ELR (cell line): ENCODE data around the gene CACNA1B.
"Not testable (repeated sequence)": the region's sequence is repeated elsewhere in the genome, so short reads cannot be mapped to it uniquely, and the experiment has no call there.

ENCODE experiments used
- DNase-seq: peaks from one replicate; pipeline ENCODE4 v3.0.0-alpha.2; 2015; ENCODE audit warnings: low read depth

Gene CACNA1B

GRCh38 chr9:138099803-138100598 lies 222.4 kb downstream of the CACNA1B start:
- no peak for DNase-seq

DNA sequence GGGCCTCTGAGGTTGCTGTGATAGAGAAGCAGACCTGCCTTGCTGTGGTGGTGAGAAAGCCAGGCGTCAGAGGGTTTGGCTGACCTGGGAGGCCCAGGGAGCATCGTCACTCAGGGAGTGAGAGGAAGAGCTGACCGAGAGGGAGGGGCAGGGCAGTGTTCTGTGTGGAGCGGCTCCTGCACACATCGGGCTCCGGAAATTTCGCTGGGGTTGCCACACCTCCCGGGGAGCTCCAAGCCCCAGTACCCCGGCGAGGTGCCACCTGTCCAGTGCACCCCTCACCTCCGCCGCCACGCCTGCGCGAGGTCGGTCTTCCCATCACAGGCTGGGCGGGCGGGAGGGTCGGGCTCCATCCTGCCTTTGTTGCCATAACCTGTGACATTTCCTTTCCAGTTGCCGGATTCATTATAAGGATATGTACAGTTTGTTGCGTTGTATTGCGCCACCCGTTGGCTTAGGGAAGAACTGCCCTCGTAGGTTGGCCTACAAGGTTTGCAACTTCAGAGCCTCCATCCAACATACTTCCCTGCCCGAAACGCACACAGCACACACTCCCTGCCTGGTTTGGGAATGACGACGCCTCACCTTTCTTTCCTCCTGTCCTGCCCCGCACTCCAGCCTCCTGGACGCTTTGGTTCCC lies 223.2 kb downstream of the CACNA1B start:
- DNase-seq, result no peak

GRCh38 chr9:138101444-138102234 lies 224.1 kb downstream of the CACNA1B start:
- DNase-seq, result no peak

- no peak for DNase-seq
Measured at GRCh38 chr9:138102246-138103051, 224.9 kb downstream of the CACNA1B start.

- no peak for DNase-seq
Measured at GRCh38 chr9:138103111-138103848, 225.7 kb downstream of the CACNA1B start.

GRCh38 chr9:138103849-138104206 lies 226.2 kb downstream of the CACNA1B start:
- DNase-seq, result no peak

DNA sequence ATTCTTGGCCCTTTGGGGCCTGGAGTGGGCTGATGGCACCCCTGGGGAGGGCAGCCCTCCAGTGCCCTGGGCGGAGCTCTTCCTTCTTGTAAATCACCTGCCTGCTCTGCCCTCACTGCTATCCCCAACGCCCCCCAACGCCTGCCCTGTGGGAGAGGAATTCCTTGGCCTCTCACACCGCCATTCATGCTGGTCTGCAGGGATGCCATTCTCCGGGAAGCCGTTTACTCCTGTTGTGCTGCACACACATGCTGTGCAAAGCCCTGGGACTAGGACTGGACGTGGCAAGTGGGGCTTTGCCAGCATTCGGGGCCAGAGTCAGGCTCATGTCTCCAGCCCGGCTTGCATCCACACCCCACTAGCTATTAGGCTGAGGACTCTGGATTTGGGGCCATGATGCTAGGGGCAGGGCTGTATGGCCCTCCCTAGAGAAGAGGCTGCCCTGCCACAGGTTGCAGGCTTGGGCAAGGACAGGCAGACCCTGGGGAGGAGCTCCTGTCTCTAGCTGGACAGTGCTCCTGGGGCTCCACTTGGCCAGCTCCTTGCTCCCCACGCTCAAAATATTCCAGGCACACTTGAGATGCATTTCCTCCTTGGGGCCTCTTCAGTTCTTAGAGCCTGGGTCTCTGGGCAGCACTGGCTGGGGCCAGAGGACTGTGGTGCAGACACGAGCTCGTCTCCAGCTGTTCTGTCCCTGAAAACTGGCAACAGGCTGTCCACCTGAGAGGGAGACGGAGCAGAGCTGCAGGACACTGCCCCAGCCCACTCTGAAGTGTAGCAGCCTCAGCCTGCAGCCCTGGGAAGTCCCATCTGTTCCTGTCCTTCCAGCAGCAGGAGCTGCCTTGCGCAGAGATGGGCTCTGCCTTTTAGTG lies 226.9 kb downstream of the CACNA1B start:
- DNase-seq, result no peak

DNA sequence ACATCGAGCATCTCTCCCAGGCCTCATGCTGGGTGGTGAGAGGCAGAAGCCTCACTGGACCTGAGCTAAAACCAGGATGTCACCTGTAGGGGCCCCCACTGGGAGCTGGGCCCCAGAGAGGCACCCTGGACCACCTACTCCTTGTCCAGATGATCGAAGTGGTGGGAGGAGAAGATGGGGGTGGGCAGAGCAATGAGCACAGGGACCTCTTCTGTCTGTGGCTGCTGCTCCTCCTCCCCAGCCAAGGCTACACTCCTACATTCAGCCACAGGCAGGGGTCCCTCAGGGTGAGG lies 227.5 kb downstream of the CACNA1B start:
- DNase-seq, result no peak

- no peak for DNase-seq
Measured at GRCh38 chr9:138105561-138106505, 228.3 kb downstream of the CACNA1B start.

- not testable (repeated sequence) for DNase-seq
Measured at GRCh38 chr9:138107039-138107438, 229.5 kb downstream of the CACNA1B start.

- no peak for DNase-seq
Measured at GRCh38 chr9:138111607-138112006, 234.0 kb downstream of the CACNA1B start.

GRCh38 chr9:138112090-138112748 lies 234.6 kb downstream of the CACNA1B start:
- no peak for DNase-seq

DNA sequence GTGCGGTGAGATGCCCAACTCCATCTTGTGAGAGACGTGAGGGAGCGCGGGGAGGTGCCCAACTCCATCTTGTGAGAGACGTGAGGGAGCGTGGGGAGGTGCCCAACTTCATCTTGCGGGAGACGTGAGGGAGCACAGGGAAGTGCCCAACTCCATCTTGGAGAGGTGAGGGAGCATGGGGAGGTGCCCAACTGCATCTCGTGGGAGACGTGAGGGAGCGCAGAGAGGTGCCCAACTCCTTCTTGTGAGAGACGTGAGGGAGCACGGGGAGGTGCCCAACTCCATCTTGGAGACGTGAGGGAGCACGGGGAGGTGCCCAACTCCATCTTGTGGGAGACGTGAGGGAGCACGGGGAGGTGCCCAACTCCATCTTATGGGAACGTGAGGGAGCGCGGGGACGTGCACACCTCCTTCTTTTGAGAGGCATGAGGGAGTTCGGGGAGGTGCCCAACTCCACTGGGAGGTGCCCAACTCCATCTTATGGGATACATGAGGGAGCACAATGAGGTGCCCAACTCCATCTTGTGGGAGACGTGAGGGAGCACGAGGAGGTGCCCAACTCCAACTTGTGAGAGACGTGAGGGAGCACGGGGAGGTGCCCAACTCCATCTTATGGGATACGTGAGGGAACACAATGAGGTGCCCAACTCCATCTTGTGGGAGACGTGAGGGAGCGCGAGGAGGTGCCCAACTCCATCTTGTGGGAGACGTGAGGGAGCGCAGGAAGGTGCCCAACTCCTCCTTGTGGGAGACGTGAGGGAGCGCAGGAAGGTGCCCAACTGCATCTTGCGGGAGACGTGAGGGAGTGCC lies 235.4 kb downstream of the CACNA1B start:
- DNase-seq, result no peak

DNA sequence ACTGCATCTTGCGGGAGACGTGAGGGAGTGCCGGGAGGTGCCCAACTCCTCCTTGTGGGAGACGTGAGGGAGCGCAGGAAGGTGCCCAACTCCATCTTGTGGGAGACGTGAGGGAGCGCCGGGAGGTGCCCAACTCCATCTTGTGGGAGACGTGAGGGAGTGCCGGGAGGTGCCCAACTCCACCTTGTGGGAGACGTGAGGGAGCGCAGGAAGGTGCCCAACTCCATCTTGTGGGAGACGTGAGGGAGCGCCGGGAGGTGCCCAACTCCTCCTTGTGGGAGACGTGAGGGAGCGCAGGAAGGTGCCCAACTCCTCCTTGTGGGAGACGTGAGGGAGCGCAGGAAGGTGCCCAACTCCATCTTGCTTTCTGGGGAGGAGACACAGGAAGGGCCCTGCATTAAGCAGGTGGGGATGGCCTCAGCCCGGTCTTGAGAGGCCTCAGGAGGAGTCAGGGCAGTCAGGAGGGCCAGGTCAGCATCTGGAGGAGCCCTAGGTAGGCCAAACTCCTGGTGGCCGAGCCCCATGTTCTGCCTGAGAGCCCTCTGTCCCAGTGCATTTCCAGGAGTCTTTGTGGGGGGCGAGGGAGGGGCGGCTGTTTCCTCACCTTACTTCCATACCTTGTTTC lies 236.2 kb downstream of the CACNA1B start:
- DNase-seq, result not testable (repeated sequence)

GRCh38 chr9:138114501-138115245 lies 237.1 kb downstream of the CACNA1B start:
- DNase-seq, result no peak

GRCh38 chr9:138115506-138115905 lies 237.9 kb downstream of the CACNA1B start:
- DNase-seq, result no peak

- no peak for DNase-seq
Measured at GRCh38 chr9:138116521-138116920, 238.9 kb downstream of the CACNA1B start.
